Upper lobe of left lung (tissue), 6 donors: Measurements from ENCODE around the gene NCDN. TPM values are rescaled to one million over a fixed set of nuclear protein-coding genes. Genes with fewer than 3 reads are reported as not detected.

Experiments
- ATAC-seq, 2 donors: fragments of 200-7000 bp; cut with Tn5 transposase; one replicate each; pipeline ENCODE4 v1.9.1; 2022; ENCODE audit warnings: mild to moderate bottlenecking in 2 of 2, moderate library complexity in 2 of 2; ENCODE audit not compliant: low FRiP score in 2 of 2
- DNase-seq, 2 donors: peaks; one replicate each; pipeline ENCODE4 v3.0.0-alpha.2; 2019 to 2020
- H3K27ac ChIP-seq, 4 donors: fragments of 200-600 bp; sonication (generic); one replicate each; pipeline ENCODE4 v1.5.1; 2016 to 2019
- H3K27me3 ChIP-seq, 4 donors: fragments of 200-600 bp; sonication (generic); one replicate each; pipeline ENCODE4 v1.5.1; 2017 to 2019
- H3K36me3 ChIP-seq, 4 donors: fragments of 200-600 bp; sonication (generic); one replicate each; pipeline ENCODE4 v1.5.1; 2016 to 2019
- H3K4me1 ChIP-seq, 4 donors: fragments of 200-600 bp; sonication (generic); one replicate each; pipeline ENCODE4 v1.5.1; 2018 to 2019
- H3K4me3 ChIP-seq, 4 donors: fragments of 200-600 bp; sonication (generic); one replicate each; pipeline ENCODE4 v1.5.1; 2017 to 2019; ENCODE audit warnings: mild to moderate bottlenecking in 2 of 4, moderate library complexity in 1 of 4
- H3K9me3 ChIP-seq, 4 donors: fragments of 200-600 bp; sonication (generic); one replicate each; pipeline ENCODE4 v1.5.1; 2018 to 2019
- EP300 ChIP-seq, 4 donors: sonication (generic); formaldehyde crosslinking; IDR thresholded peaks; one replicate each; pipeline ENCODE4 v1.5.1; 2017; ENCODE audit warnings: antibody characterized with exemption in 4 of 4, control low read depth in 2 of 4
- POLR2A ChIP-seq, 4 donors: fragments of 450-650 bp; IDR thresholded peaks; one replicate each; pipeline ENCODE4 v1.5.1; 2016 to 2017; ENCODE audit warnings: antibody characterized with exemption in 4 of 4, mild to moderate bottlenecking in 2 of 4
- POLR2AphosphoS5 ChIP-seq, 2 donors: sonication (generic); formaldehyde crosslinking; IDR thresholded peaks; one replicate each; pipeline ENCODE4 v1.5.1; 2017; ENCODE audit warnings: antibody characterized with exemption in 2 of 2
- WGBS, 2 donors: methylation state at CpG; one replicate each; pipeline ENCODE4 v1.1.5; 2017 to 2018; 5-methylcytosine and 5-hydroxymethylcytosine counted together
- total RNA-seq, 6 donors: library from RNA; depleted of rRNA in 4 of 6; stranded (reverse); fragments of >200 nt in 4 of 6; gene quantifications; one replicate each; pipeline versions ENCODE4 v1.1.0 to v1.2.1, GENCODE V29; 2016 to 2021
- TF ChIP-seq, protein P1 (sequence below), 6 experiments: fragments of 450-650 bp in 4 of 6; fragments of 200-600 bp in 2 of 6; sonication (generic) in 2 of 6; IDR thresholded peaks; one replicate each; pipeline ENCODE4 v1.5.1; 2016 to 2019; ENCODE audit warnings: antibody characterized with exemption in 6 of 6
- donor health status: DM: no; HTN: no; CAD: no; lungs with moderate emphysema.
- donor health status: DM: no; HTN: yes; CAD: no; lungs with severe emphysema.

The NCDN gene
- total RNA-seq, 6 donors from 2014 or later = 12.6 to 34.2 (median 21.5) TPM

DNA sequence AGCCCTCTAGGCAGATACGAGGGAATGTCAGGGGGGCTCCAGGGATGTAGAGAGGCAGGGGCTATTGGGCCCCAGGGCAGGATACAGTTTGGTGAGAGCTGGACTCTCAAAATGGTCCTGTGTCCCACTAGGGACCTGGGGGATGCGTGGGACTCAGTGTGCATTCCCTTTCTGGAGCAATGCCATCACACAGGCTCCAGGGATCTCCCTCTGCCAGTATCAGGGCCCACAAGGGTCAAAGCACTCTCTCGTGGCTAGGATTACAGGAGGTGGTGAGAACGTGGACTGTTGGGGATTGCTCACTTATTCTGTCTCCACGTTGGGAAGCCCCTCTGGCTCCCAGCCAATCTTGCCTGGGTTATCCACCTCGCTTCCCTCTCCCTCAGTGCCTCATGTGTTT lies 26.2 kb upstream of the NCDN start:
- no peak overlapping the region for H3K4me3 ChIP-seq
- 80% methylated on average over 5 to 6 of the region's 6 CpGs for WGBS, 2 donors
- peaks cover 7 to 16% (median 12%) of the 10 kb centered on the region in 4 donors for H3K4me1 ChIP-seq
- H3K36me3 ChIP-seq = peaks cover 0 to 15% (median 7%) of the 10 kb centered on the region in 4 donors
- TF ChIP-seq EP300 (IDR thresholded peaks at IDR 0.05) (no peak), POLR2AphosphoS5 (IDR thresholded peaks at IDR 0.05) (no peak), POLR2A (IDR thresholded peaks at IDR 0.05) (no peak)
- TF ChIP-seq, protein P1, sequence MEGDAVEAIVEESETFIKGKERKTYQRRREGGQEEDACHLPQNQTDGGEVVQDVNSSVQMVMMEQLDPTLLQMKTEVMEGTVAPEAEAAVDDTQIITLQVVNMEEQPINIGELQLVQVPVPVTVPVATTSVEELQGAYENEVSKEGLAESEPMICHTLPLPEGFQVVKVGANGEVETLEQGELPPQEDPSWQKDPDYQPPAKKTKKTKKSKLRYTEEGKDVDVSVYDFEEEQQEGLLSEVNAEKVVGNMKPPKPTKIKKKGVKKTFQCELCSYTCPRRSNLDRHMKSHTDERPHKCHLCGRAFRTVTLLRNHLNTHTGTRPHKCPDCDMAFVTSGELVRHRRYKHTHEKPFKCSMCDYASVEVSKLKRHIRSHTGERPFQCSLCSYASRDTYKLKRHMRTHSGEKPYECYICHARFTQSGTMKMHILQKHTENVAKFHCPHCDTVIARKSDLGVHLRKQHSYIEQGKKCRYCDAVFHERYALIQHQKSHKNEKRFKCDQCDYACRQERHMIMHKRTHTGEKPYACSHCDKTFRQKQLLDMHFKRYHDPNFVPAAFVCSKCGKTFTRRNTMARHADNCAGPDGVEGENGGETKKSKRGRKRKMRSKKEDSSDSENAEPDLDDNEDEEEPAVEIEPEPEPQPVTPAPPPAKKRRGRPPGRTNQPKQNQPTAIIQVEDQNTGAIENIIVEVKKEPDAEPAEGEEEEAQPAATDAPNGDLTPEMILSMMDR (IDR thresholded peaks at IDR 0.05) = no peak
- H3K9me3 ChIP-seq = no peaks in the 10 kb centered on the region
- ATAC-seq (no peak), DNase-seq (no peak)
- H3K27ac ChIP-seq = no peak overlapping the region
- H3K27me3 ChIP-seq = no peaks in the 10 kb centered on the region

DNA sequence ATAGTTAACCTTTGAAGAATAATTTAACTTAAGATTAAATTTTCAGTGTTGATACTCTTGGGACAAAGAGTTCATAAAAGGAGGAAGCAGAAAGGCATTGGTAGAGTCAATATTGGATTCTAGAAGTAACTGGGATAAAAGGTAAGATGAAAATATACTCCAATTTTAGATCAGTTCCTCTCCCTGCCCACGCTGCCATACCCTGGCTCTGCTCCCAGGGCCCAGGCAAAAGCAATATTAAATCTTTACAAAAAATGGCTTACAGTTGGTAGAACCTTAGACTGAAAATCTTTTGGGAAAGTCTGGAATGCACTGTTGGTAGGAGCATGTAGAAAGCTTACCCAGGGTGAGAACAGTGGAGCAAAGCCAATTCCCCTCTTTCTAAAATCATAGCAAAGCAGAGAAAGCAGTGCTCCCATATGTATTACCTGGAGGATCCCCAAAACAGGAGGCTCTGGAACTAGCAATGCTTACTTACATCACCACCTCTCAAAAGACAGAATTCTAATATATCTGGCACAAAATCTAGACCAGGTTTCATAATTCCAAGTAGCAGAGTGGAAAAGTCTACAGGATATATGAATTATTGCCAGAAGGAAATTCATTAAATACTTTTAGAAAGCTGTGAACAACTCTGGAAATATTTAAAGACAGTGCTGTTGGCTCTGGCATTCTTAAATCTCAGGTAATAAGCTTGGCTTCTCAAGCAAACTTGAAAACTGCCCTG lies 24.9 kb upstream of the NCDN start:
- Histone ChIP-seq H3K27me3 (no peaks in the 10 kb centered on the region), H3K4me1 (peaks cover 7 to 24% (median 14%) of the 10 kb centered on the region in 4 donors), H3K27ac (no peak overlapping the region), H3K36me3 (peaks cover 0 to 15% (median 7%) of the 10 kb centered on the region in 4 donors), H3K9me3 (no peaks in the 10 kb centered on the region), H3K4me3 (no peak overlapping the region)
- DNase-seq (no peak), ATAC-seq (no peak)
- 68 to 74% methylated on average over 1 of the region's 1 CpG for WGBS, 2 donors
- no peak for TF ChIP-seq EP300 (IDR thresholded peaks at IDR 0.05)
- no peak for TF ChIP-seq POLR2A (IDR thresholded peaks at IDR 0.05)
- no peak for TF ChIP-seq POLR2AphosphoS5 (IDR thresholded peaks at IDR 0.05)
- TF ChIP-seq, protein P1 (IDR thresholded peaks at IDR 0.05) = no peak

DNA sequence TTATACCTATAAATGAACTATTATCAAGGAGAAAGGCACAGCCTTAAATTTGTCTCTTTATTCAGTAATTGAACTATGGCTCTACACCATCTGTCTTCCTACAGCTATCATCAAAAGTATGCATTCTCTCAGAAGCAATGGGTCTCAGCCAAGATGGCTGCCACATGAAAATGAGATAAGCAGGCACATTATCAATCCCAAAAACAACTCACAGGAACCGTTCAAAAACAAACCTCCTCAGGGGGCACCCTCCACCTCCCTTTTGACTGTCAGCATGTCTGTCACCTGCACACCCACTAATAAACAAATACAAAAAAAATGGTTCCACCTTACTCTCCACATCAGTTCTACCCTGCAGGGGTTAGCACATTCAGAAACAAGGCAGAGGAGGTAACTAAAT lies 24.0 kb upstream of the NCDN start:
- Histone ChIP-seq H3K4me3 (no peak overlapping the region), H3K36me3 (peaks cover 0 to 15% (median 7%) of the 10 kb centered on the region in 4 donors), H3K27ac (no peak overlapping the region), H3K4me1 (peaks cover 7 to 26% (median 20%) of the 10 kb centered on the region in 4 donors), H3K9me3 (no peaks in the 10 kb centered on the region), H3K27me3 (no peaks in the 10 kb centered on the region)
- ATAC-seq (no peak), DNase-seq (no peak)
- TF ChIP-seq, protein P1 (IDR thresholded peaks at IDR 0.05) = no peak
- TF ChIP-seq POLR2A (IDR thresholded peaks at IDR 0.05) (no peak), POLR2AphosphoS5 (IDR thresholded peaks at IDR 0.05) (no peak), EP300 (IDR thresholded peaks at IDR 0.05) (no peak)
- WGBS, 2 donors = 32 to 60% methylated on average over 1 of the region's 1 CpG

DNA sequence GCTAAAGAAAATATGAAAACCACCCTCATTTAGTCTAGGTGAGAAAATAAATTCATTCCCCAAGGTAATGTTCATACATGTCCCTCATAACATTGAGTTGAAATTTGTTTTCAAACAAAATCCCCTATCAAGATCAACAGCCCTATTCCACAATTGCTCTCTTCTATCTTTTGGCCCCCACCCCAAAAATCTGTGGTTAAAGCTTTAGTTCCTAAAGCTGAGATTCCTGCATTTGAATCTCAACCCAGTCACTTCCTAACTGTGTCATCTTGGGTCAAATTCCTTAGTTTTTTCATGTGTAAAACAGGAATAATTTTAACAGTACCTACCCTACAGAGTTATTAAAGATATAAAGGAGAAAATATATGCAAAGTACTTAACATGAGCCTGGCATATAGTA lies 22.4 kb upstream of the NCDN start:
- ATAC-seq (no peak), DNase-seq (no peak)
- peaks cover 0 to 13% (median 6%) of the 10 kb centered on the region in 4 donors for H3K36me3 ChIP-seq
- H3K27ac ChIP-seq = no peak overlapping the region
- peaks cover 23 to 42% (median 34%) of the 10 kb centered on the region in 4 donors for H3K4me1 ChIP-seq
- no peaks in the 10 kb centered on the region for H3K9me3 ChIP-seq
- H3K4me3 ChIP-seq = no peak overlapping the region
- TF ChIP-seq, protein P1 (IDR thresholded peaks at IDR 0.05) = no peak
- TF ChIP-seq EP300 (IDR thresholded peaks at IDR 0.05) = no peak
- TF ChIP-seq POLR2A (IDR thresholded peaks at IDR 0.05) = no peak
- no peak for TF ChIP-seq POLR2AphosphoS5 (IDR thresholded peaks at IDR 0.05)
- H3K27me3 ChIP-seq = no peaks in the 10 kb centered on the region
